ENCODE results near the gene PLEKHA7. TPM values are rescaled to one million over a fixed set of nuclear protein-coding genes. Genes with fewer than 3 reads are reported as not detected.
"Not testable (repeated sequence)": the region's sequence is repeated elsewhere in the genome, so short reads cannot be mapped to it uniquely, and the experiment has no call there.

Gene PLEKHA7
- total RNA-seq, 1 donor from 2014 or later = 37.5 TPM

DNA sequence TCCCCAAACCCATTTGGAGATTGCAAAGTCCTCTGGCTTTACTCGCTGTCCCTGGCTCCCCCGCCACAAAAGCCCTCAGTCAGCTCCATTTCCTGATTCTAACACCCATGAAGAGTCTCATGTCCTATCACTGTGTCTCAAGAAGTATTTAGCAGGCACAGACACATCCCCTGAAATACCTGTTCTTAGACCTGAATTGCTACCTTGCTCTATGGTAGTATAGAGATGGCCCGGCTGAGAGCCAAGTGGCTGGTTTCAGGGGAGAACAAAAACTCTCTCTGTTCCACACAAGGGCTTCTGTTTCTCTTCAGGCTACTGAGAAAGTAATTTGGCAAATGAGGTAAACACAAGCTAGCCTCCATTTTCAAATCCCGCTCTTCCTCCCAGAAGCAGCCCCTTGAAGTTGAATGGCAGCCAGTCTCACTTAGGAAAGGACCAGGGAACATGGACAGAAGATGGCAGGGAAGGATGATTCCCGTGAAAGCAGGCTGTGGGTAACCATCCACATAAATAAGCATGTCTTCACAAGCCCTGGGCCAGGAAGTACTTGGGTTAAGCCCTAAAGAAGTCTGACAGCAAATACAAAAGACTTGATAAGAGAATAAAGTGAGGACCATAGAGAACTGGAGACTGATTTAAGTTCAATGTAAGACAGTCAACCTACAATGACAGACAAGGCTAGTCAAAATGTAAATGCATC is 138.0 kb downstream of the PLEKHA7 start:
- no peak for TF ChIP-seq CTCF (conservative IDR thresholded peaks at IDR 0.05; ENCODE audit: low read depth, low read length)
- H3K4me3 ChIP-seq (ENCODE audit: low read depth, low read length) = no peak overlapping the region
- no peak for DNase-seq (ENCODE audit: low read depth)

DNA sequence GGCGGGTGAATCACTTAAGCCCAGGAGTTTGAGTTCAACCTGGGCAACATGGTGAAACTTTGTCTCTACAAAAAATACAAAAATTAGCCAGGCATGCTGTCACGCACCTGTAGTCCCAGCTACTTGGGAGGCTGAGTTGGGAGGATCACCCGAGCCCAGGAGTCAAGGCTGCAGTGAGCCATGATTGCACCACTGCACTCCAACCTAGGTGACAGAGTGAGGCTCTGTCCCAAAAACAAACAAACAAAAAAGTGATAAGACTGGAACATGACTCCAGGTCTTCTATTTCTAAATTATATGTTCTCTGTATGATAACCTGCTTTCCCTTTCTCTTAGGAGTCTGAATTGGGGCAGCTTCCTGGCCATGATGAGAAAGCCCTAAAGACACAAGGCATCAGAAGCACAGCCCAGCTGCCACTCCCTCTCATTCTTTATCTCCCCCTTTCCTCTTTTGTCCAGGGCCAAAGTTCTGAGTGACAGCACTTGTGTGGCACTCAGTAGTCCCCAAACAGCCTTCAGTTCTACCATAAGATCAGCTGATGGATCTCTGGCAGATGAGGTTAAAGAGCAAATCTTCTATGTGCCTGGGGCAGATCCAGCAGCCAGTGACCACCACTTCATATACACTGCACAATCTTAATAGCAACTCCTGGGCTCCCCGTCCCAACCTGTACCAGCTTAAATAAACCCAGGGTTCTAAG is 139.8 kb downstream of the PLEKHA7 start:
- DNase-seq (ENCODE audit: low read depth) = no peak
- no peak for TF ChIP-seq CTCF (conservative IDR thresholded peaks at IDR 0.05; ENCODE audit: low read depth, low read length)
- H3K4me3 ChIP-seq (ENCODE audit: low read depth, low read length) = no peak overlapping the region

DNA sequence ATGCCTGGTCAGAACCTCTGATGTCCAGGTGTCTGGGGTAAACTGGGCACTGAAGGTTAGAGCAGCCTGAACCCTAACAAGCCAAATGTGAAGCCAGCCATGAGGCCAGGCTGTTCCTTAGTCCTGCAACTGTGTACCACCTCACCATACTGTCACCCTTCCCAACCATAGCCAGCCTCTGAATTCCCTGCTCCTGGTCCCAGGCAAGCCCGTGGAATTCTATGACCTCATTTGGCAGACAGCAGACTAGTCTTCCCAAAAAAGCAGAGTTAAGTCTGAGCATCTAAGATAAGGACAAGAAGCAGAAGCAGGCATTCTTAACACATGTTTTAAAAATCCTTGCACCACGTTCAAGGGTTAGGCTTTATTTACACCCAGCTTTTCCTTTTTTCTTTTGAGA is 140.9 kb downstream of the PLEKHA7 start:
- DNase-seq (ENCODE audit: low read depth) = no peak
- H3K4me3 ChIP-seq (ENCODE audit: low read depth, low read length) = no peak overlapping the region
- TF ChIP-seq CTCF (conservative IDR thresholded peaks at IDR 0.05; ENCODE audit: low read depth, low read length) = no peak

DNA sequence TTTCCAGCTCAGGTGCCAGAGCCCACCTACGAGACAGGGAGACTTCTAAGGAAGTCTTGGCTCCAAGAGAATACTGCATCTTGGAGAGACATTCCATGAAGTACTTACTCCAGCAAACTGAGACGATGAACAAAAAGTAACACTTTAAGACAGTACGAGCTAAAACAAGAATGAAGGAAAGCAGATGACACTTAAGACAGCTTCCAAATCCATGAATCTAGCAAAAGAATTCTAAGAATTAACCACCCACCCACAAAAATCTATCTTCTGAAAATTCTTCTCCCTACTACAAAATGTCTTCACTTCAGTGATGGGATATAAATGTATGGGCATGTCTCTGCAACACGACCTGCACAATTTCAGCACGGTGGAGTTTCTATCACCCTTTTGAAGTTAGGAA is 142.8 kb downstream of the PLEKHA7 start:
- DNase-seq (ENCODE audit: low read depth) = no peak

DNA sequence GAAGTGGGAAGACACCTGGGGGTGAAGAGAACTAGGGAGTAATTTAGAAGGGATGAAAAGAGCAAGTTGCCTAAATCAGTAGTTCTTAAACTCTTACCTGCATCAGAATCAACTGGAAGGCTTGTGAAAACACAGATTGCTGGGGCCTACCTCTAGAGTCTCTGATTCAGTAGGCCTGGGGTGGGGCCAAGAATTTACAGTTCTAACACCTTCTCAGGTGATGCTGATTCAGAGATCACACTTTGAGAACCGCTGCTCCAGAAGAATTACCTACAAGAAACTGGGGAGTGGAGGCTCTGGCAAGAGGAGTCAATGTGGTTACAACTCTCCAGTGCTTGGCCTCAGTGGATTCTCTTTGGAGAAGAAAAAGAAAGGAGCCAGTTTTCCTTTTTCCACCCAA is 147.1 kb downstream of the PLEKHA7 start:
- TF ChIP-seq CTCF (conservative IDR thresholded peaks at IDR 0.05; ENCODE audit: low read depth, low read length) = no peak
- no peak overlapping the region for H3K4me3 ChIP-seq (ENCODE audit: low read depth, low read length)
- DNase-seq (ENCODE audit: low read depth) = no peak

More for the DNA sequence above, 142.8 kb downstream of the PLEKHA7 start:
- no peak overlapping the region for H3K4me3 ChIP-seq (ENCODE audit: low read depth, low read length)
- TF ChIP-seq CTCF (conservative IDR thresholded peaks at IDR 0.05; ENCODE audit: low read depth, low read length) = no peak

GRCh38 chr11:16864428-16864827 is 149.8 kb downstream of the PLEKHA7 start:
- not testable (repeated sequence) for DNase-seq (ENCODE audit: low read depth); H3K4me3 ChIP-seq (ENCODE audit: low read depth, low read length)

DNA sequence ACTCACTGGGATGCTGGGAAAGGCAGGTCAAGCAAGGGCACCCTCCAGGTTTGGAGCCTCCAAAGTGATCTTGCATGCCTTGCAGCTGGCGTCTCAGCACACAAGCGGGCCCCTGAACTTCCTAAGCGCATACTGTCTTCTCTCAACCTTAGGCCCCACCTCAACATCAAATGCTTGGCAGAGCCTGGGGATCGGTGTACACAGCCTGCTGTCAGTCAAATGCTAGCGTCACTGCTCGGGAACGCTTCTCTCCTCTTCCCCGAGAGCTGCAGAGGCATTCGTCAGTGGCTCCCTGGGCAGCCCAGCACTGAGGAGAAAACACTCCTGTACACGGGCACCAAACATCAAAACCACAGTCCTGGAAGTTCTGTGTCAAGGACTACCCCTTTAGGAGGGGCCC is 150.8 kb downstream of the PLEKHA7 start:
- no peak for DNase-seq (ENCODE audit: low read depth)
- H3K4me3 ChIP-seq (ENCODE audit: low read depth, low read length) = no peak overlapping the region
- no peak for TF ChIP-seq CTCF (conservative IDR thresholded peaks at IDR 0.05; ENCODE audit: low read depth, low read length)
